Inflammatory macrophage treated with lipopolysaccharide for 1 hour (primary cell): ENCODE results near the gene DCDC2.
"Not testable (repeated sequence)": the region's sequence is repeated elsewhere in the genome, so short reads cannot be mapped to it uniquely, and the experiment has no call there.

Experiments
- DNase-seq, 2 donors: peaks; one replicate each; pipeline ENCODE4 v3.0.0-alpha.2; 2020 to 2022

DCDC2 gene

DNA sequence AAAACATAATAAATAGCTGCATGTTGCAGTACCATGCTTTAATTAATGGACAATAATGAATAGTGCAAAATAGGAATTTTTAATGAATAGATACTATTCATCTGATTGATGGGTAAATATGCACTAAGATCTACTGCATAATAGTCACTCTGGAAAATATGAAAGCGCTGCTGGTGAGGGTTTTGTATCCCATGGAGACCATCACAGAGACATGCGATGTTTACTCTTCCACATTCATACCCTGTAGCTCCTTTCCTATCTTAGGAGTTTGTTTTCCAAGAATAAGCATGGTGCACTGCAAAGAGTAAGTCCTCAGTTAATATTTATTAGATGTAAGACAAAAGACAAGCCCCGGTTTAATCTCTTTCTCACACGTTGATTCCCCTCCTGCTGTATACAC, 150.4 kb downstream of the DCDC2 start:
- no peak for DNase-seq

DNA sequence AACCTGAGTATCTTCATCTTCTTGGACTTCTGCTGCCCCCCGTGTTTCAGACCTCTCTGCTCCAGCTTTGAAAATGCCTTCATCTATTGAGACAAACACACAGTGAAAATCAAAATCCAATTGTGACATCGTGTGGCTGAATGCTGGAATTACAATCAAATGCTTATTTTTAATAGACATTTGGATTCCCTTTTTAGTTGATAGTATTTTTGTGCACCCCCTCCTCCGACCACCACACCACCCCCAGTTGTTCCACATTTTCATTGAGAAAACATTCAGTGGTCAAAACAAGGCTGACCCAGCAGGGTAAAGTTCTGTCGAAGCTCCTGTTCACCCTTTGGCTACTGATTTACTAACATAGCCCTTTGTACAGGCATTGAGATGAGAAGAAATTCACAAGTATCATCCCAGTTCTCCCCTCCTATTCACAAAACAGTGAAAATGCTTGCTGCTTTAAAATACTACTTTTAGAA, 152.8 kb downstream of the DCDC2 start:
- DNase-seq: peak in 1 of 2 donors; percentile 60

DNA sequence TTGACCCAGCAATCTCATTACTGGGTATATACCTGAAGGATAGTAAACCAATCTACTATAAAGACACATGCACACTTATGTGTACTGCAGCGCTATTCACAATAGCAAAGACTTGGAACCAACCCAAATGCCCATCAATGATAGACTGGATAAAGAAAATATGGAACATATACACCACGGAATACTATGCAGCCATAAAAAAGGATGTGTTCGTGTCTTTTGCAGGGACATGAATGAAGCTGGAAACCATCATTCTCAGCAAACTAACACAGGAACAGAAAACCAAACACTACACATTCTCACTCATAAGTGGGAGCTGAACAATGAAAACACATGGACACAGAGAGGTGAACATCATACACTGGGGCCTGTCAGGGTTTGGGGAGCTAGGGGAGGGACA, 153.7 kb downstream of the DCDC2 start:
- not testable (repeated sequence) for DNase-seq

DNA sequence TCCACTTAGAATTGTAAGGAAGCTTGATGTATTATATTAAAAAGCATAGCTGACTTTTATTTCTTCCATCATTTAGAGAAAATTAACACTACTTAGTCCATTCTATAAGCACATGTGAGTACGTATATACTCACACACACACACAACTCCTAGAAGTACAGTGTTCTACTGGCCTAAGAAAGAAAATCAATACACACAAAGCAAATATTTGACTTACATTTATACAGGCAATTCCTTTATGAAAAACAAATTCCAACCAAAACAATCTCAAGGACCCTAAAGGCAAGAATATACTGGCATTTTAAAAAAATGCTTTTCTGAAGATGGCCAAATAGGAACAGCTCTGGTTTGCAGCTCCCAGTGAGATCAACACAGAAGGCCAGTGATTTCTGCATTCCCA, 160.0 kb downstream of the DCDC2 start:
- no peak for DNase-seq

DNA sequence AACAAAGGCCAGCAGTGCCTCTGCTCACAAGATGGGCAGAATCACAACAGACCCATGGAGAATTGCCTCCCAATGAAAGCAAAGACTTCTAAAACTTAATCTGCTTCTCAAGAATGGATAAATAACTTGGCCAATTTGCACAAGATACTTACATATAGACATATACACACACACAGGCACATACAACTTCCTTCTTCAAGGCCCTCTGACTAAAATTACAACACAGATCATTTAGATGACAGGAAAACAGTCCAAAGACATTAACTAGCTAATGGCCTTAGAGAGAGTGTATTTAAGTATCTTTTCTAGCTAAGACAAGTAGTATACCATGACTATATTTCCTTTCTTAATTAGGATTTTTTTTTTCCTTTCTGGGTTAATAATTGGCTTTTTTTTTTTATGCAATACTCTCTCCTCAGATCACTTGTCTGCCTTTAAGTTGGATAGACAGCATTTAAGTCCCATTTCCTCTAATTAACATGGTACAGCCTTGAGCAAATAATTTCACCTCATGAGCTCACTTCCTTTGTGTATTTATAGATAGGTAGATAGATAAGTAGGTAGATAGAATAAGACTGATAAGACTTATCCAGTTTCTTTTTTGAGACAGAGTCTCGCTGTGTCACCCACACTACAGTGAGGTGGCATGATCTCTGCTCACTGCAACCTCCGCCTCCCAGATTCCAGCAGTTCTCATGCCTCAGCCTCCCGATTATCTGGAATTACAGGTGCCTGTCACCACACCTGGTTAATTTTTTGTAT, 161.8 kb downstream of the DCDC2 start:
- DNase-seq: peak in 1 of 2 donors; percentile 11

DNA sequence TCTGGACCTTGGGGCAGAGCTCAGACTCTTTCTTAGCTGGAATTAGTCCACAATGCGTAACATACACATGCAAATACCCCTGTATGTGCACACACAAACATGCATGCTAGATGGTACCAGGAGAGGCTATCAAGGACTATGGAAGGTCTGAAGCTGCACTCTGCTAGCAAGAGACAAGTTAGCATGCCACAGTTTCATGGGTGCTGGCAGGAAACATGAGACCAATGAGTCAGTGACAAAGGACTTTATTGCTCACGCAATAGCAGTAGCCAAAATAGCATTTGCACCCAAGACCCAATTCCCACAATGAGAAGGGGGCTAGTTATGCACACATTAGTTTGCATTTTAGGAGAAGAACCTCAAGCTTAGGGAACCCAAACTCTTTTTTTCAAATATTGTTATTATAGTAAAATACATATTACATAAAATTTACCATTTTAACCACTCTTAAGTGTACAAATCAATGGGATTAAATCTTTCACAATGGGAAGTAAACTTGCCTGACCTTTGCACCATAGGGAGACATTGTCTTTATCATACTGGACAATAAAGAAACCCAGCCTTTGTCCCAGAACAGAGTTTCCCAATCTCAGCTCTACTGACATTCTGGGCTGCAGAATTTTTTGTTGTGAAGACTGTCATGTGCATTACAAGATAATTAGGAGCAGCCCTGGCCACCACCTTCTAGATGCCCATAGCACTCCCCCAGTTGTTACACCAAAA, 162.7 kb downstream of the DCDC2 start:
- peak in 1 of 2 donors; percentile 12 for DNase-seq

DNA sequence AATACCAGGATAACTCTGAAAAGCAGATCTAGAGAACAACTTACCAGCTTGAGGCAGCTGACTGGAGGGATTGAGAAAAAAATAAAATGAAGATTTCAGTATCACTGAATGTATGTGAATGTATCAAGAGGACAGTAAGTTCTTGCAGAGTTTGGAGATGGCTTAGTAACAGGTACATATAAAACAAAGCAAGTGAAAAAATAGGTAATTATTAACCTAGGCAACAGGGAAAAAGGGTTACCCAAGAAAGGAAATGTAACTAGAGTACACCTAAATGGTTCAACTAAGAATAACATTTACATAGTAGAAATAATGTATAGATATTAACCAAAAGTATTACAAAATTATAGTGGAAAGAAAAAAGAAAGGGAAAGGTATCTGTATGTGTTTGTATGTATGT, 164.5 kb downstream of the DCDC2 start:
- no peak for DNase-seq

DNA sequence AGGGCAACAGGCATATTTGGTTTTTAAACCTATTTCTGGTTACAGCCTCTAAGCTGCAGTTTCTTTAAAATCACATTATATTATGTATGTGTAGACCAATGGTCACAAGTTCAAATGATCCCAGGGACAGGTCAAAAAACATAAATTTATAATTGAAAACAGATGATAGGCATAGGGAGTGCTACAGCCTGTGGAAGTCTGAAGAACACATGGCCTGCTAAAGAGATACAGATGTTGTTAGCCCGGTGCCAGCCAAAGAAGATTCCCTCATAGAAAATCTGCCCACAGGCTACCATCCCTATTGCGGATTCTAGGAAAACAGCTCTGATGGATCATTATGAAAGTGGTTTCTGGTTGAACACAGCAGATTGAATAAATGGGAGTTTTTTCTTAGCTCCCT, 166.5 kb downstream of the DCDC2 start:
- no peak for DNase-seq

DNA sequence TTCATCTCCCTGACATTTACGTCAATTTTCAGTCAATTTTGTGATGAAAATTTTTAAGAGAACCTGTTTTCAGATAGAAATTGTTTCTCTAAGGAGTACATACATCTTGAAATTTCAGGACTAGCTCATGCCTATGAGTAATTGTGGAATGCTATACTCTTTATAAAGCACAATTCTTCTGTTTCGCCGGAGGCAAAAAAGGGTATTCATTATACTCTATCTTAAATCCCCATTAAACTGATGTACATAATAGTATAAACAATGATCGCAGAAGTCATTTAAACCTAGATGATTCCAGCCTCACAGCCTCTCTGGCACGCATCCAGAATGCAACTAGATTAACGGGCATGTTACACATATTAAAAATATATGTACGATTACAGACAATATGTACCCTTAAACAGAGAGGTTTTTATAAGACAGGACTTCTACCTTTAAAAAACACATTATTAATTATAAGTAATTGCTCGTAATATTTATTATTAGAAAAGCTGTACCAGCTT, 169.2 kb downstream of the DCDC2 start:
- no peak for DNase-seq

DNA sequence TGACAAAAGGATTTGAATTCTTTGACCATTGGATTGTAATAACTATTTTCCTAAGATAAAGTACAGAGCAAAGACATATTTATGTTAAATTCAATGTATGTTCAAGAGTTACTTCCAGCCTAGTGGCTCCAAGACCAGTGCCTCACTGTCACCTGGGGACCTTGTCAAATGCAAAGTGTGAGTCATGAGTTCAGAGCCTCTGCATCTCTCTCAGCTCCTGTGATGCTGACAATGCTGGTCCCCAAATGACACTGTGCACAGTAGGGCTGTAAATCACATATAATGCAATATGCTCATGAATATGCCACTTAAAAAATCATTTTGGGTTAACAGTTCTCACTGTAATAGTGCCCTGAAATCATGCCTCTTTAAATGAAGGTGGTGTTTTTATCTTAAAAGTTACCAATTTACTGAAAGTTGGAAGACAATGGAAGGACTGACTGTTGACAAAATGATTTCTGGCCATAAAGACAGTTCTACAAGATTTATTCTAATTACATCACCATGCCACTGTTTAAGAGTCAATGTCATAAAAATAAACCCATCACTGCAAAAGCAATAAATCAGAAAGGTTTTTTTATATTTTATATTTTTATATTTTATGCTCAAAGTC, 169.8 kb downstream of the DCDC2 start:
- no peak for DNase-seq

DNA sequence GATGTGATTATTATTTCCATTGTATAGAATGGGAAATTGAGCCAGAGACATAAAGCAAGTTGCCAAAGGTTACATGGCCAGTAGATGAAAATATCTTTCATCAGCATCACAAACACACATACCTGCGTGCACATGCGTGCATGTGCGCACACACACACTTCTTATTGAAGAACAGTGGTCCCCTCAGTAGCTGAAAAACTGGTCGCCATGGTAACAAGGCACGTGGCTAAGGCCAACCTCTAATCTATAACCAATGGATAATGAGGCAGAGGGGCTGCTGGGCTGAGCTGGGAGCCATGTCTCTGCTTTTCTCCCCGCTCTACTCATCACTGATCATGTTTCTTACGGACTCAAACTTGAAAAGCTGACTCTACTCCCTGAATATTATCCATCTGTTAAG, 171.5 kb downstream of the DCDC2 start:
- no peak for DNase-seq

DNA sequence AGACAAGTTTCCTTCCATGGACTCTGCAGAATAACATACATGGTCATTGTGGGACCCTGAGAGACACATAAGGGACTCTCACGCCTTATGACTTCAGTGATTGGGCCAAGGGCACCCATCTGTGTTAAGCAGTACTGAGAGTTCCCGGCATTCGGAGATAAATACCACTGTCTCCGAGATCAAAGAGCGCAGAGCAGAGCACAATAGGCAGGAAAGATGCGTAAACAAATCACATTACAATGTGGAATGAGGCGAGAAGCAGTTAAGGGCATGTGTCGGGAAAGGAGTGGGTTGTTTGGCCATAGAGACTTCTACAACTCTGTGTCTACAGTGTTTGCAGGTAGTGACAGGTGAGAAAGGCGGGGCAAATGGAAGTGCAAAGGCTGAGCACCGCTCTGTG, 174.3 kb downstream of the DCDC2 start:
- no peak for DNase-seq

DNA sequence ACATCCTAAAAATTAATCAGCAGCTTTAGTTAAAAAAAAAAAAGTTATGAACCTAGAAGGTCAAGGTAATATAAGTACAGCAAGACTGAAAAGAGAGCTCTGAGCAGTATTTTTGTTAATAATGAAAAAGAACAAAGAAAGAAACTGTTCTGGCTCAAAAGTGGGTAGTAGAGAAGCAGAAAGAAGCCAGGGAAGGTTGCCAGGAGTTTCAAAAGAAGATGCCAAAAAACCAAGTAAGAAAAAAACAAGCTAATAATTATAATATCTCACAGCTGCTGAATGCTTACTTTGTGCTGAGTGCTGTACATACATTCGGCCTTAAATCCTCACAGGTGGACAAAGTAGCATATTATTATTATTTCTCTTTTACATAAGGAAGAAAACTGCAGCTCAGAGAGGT, 200.0 kb downstream of the DCDC2 start:
- DNase-seq: no peak

DNA sequence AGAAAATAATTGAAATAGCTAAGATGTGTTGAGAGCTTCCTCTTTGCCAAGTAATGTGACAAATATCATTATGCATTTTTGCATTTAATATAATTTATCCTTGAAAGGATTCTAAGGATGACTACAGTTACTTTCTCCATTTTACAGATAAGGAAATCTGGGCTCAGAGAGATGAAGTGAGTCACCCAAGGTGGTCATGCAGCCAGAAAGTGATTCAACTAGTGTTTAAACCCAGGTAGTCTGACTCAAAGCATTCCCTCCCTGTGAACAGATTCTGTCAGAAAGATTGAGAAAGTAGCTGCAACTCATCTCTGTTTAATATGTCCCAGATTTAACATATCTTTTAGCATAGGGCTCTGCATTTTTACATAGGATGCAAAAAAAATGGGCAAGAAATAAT, 203.7 kb downstream of the DCDC2 start:
- DNase-seq: no peak

DNA sequence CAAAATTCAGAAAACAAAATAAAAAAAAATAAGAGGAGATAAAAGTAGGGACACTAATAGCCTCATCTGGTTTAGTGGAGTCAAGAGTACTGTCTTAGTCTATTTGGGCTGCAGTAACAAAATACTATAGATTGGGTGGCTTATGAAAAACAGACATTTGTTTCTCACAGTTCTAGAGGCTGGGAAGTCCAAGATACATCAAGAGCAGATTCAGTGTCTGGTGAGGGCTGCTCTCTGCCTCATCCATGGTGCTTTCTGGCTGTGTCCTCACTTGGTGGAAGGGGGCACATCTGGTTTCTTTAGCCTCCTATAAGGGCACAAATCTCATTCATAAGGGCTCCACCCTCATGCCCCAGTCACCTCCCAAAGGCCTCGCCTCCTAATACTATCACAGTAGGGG, 205.8 kb downstream of the DCDC2 start:
- DNase-seq: no peak

DNA sequence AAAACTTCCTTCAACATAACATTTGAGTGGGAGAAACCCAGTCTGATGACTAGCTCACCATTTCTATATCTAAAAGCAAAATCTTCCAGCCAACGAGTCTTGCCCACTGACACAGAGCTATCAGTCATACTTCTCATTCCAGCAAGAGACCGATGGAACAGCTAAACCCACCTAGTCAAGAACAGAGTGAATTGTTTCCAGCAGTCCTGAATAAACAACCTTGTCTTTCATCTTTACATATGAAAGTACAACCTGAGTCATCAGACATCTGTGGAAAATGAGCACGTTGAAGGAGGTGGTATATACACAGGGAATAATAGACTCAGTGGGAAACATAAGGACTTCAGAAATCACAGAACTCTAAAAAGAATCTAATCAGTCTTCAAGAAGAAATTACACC, 208.0 kb downstream of the DCDC2 start:
- DNase-seq: no peak

DNA sequence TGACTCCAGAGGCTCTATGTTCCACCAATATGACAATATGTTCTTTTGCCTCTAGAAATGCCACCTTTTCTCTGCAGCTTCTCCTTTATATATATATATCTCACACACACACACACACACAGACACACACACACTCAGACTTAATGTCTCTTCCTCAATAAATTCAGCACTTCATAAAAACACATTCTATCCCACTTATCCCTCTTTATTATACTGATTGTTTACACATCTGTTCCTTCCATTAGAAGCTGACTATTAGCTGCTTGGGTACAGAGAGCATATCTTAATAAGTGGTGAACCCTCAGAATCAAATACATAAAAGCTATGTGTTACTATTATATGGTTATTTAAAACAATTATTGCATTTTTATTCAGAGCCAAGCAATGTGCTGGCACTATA, 208.6 kb downstream of the DCDC2 start:
- no peak for DNase-seq

DNA sequence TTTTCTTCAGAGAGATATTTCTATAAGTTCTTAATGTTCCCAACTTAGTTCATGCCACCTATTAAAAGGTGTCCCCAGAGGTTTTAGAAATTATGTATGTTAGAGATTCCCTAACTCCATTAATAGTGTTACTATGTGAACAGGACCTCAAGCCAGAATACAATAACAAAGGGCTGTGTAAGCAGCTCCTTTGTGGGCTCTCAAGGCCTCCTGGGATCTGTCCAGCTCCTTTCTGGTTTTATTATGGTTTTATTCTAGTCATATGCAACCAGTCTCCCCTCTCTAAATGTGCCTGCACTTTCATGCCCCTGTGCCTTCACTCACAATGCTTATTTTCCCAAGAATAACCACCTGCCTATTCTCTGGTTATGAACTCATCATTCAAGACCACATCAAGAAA, 209.2 kb downstream of the DCDC2 start:
- DNase-seq: no peak

DNA sequence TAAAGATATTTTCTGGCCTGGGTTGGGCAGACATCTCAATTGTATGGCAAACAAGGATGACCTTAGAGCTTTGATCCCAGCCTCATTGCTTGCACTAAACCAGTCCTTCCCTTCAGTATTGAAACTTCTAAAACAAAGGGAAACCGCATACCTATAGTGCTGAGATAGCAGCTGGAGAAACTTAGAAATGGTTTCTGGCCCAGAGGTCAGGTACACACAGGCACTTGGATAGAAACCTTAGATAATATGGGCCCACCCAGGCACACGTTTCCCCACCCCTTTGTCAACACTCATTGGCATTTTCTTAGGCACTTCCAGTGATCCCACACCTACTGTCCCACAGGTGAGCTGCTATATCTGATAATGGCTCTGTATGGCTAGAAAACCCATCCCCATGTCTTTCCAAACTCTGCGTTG, 209.7 kb downstream of the DCDC2 start:
- DNase-seq: no peak

DNA sequence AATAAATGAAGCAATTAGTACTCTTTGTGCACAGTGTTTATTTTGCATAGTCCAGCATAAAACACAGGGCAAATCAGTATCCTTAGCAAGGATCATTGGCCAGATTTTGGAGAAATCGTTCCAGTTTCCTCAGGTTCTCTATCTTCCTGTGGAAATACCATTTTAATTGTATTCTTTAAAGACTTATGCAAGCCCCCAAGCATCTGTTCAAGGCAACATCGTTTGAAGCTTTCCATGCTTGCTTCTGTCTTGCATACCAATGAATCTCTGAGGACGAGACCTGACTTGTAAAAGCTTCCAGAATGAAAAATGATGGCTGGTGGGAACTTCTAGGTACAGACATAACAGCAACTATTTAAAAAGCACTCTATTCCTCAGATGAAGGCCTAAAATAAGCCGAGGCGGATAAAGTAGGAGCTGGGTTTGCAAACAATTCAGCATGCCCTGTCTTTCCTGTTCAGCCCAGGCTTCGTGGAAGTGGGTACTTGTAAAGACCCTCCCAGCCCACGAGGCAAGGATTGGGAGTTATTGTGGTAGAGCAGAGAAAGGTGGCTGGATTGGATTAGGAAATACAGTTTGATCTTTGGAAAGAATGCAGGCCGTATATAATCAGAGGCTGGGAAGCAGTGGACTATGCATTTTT, 210.2 kb downstream of the DCDC2 start:
- DNase-seq: no peak

DNA sequence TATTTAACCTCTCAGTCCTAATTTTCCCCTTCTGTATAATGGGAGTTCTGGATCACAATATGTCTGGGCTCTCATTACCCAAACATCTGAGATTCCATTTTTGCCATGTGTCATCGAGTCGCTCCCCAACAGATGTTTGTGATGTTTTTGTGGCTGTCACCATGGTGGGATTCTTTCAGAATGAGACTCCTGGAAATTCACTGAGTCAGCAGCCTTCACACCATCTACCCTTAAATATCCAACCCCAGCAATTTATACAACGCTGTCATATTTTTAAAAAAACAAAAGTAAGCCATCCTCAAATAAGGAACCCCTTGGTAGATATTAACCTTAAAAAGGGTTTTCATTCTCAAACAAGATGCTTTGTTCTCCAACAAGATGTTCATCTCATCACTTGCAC, 211.0 kb downstream of the DCDC2 start:
- no peak for DNase-seq

DNA sequence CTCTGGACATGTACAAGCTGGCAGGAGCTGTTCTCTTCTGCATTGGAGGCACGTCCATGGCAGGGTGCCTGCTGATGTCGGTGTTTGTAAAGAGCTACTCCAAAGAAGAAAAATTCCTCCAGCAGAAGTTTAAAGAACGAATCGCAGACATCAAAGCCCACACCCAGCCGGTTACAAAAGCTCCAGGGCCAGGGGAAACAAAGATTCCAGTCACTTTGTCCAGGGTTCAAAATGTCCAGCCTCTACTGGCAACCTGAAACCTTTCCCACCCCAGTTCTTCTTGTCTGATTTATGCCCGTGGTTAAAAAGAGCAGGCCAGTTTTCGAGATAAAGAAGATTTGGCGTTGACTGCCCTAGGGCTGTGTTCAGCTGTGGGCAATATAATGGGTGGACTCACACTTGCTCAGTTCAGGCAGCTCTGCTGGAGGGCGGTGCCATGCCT, 212.1 kb downstream of the DCDC2 start:
- no peak for DNase-seq

DNA sequence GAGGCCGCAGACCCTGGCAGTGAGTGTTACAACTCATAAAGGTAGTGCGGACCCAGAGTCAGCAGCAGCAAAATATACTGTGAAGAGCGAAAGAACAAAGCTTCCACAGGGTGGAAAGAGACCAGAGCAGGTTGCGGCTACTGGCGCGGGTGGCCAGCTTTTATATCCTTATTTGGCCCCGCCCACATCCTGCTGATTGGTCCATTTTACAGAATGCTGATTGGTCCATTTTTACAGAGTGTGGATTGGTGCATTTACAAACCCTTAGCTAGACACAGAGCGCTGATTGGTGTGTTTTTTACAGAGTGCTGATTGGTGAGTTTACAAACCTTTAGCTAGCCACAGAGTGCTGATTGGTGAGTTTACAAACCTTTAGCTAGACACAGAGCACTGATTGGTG, 215.1 kb downstream of the DCDC2 start:
- DNase-seq: not testable (repeated sequence)
